Measurements from ENCODE around the gene ZNF208.

DNA sequence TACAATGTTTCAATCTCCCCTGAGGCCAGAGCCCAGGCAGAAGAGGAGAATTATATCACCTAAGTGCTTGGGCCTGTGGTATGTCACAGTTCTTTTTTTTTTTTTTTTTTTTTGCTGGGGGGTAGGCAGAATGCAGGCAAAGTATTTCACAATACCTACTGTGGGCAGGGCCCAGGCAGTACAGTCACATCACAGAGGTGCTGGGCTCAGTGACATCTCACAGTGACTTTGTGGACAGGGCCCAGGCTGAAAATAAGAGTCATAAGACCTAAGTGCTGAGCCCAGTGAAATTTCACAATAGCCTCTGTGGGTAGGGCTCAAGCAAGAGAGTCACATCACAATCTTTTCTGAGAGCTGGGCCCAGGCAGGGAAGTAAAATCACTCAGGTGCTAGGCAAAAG, 15.9 kb upstream of the ZNF208 start:
- TF ChIP-seq POLR2A (IDR thresholded peaks at IDR 0.05) (no peak), CTCF (IDR thresholded peaks at IDR 0.05) (no peak)
